ENCODE results near the gene GRID1. TPM values are rescaled to one million over a fixed set of nuclear protein-coding genes. Genes with fewer than 3 reads are reported as not detected.

The GRID1 gene
- total RNA-seq, 4 donors from 2014 or later, result 1.4 to 4.9 (median 2.0) TPM

- 75 to 87% methylated on average over 6 of the region's 6 CpGs for WGBS, 2 donors
- intact Hi-C loops (cut with DNase I; ENCODE audit: low total_unique reads), result no loop called here
- no peak for TF ChIP-seq CTCF (IDR thresholded peaks at IDR 0.05)
- TF ChIP-seq POLR2A (IDR thresholded peaks at IDR 0.05), result no peak
- no peak overlapping the region for H3K4me3 ChIP-seq (ENCODE audit: low read depth, poor library complexity, severe bottlenecking)
- peak in 1 of 2 donors; percentile 61 for DNase-seq (ENCODE audit: low spot score in 2 of 2)
Measured at GRCh38 chr10:86287966-86288579, 78.5 kb downstream of the GRID1 start.

- H3K4me3 ChIP-seq (ENCODE audit: low read depth, poor library complexity, severe bottlenecking), result no peak overlapping the region
- intact Hi-C loops (cut with DNase I; ENCODE audit: low total_unique reads), result no loop called here
- TF ChIP-seq CTCF (IDR thresholded peaks at IDR 0.05), result no peak
- no peak for TF ChIP-seq POLR2A (IDR thresholded peaks at IDR 0.05)
- DNase-seq (ENCODE audit: low spot score in 2 of 2), result peak in 1 of 2 donors; percentile 32
- 73 to 75% methylated on average over 10 of the region's 10 CpGs for WGBS, 2 donors
Measured at GRCh38 chr10:86287110-86287793, 79.3 kb downstream of the GRID1 start.

GRCh38 chr10:86286236-86287109 lies 80.1 kb downstream of the GRID1 start:
- no peak overlapping the region for H3K4me3 ChIP-seq (ENCODE audit: low read depth, poor library complexity, severe bottlenecking)
- no peak for TF ChIP-seq CTCF (IDR thresholded peaks at IDR 0.05)
- TF ChIP-seq POLR2A (IDR thresholded peaks at IDR 0.05), result no peak
- WGBS, 2 donors, result 86 to 89% methylated on average over 18 of the region's 18 CpGs
- DNase-seq (ENCODE audit: low spot score in 2 of 2), result peak in 1 of 2 donors; percentile 62
- intact Hi-C loops (cut with DNase I; ENCODE audit: low total_unique reads), result no loop called here

GRCh38 chr10:86285136-86285790 lies 81.3 kb downstream of the GRID1 start:
- DNase-seq (ENCODE audit: low spot score in 2 of 2), result peak in 1 of 2 donors; percentile 79
- H3K4me3 ChIP-seq (ENCODE audit: low read depth, poor library complexity, severe bottlenecking), result no peak overlapping the region
- no peak for TF ChIP-seq CTCF (IDR thresholded peaks at IDR 0.05)
- intact Hi-C loops (cut with DNase I; ENCODE audit: low total_unique reads), result no loop called here
- WGBS, 2 donors, result 78 to 84% methylated on average over 8 to 10 of the region's 10 CpGs

- no peak for TF ChIP-seq POLR2A (IDR thresholded peaks at IDR 0.05)
- no peak overlapping the region for H3K4me3 ChIP-seq (ENCODE audit: low read depth, poor library complexity, severe bottlenecking)
- WGBS, 2 donors, result 68 to 81% methylated on average over 11 of the region's 11 CpGs
- peak in 1 of 2 donors; percentile 49 for DNase-seq (ENCODE audit: low spot score in 2 of 2)
- intact Hi-C loops (cut with DNase I; ENCODE audit: low total_unique reads), result no loop called here
Measured at GRCh38 chr10:86284355-86285105, 82.1 kb downstream of the GRID1 start.

Data from lower leg skin (tissue), 4 donors.